Activated naive CD4-positive, alpha-beta T cell treated with anti-CD3 and anti-CD28 coated beads, Interleukin-2, amount 50 U/mL, for 24 hours (primary cell): Measurements from ENCODE around the gene ANKRD50.

Experiments
- H3K27ac Mint-ChIP-seq: one replicate; pipeline ENCODE4 v1.8.0; 2021; ENCODE audit warnings: mild to moderate bottlenecking, mixed read lengths
- H3K27me3 Mint-ChIP-seq: one replicate; pipeline ENCODE4 v1.8.0; 2021; ENCODE audit warnings: mixed read lengths
- H3K36me3 Mint-ChIP-seq: one replicate; pipeline ENCODE4 v1.8.0; 2021; ENCODE audit warnings: mixed read lengths
- H3K4me1 Mint-ChIP-seq: one replicate; pipeline ENCODE4 v1.8.0; 2021; ENCODE audit warnings: mixed read lengths
- H3K4me3 Mint-ChIP-seq: one replicate; pipeline ENCODE4 v1.8.0; 2021; ENCODE audit warnings: mild to moderate bottlenecking, mixed read lengths
- H3K9me3 Mint-ChIP-seq: one replicate; pipeline ENCODE4 v1.8.0; 2021; ENCODE audit warnings: mixed read lengths

The ANKRD50 gene

GRCh38 chr4:124685851-124686250 lies 26.7 kb downstream of the ANKRD50 start:
- no peak overlapping the region for H3K4me3 Mint-ChIP-seq
- H3K27me3 Mint-ChIP-seq = no peaks in the 10 kb centered on the region
- no peak overlapping the region for H3K27ac Mint-ChIP-seq
- no peaks in the 10 kb centered on the region for H3K36me3 Mint-ChIP-seq
- H3K4me1 Mint-ChIP-seq = no peaks in the 10 kb centered on the region
- no peaks in the 10 kb centered on the region for H3K9me3 Mint-ChIP-seq

- Mint-ChIP-seq H3K4me3 (no peak overlapping the region), H3K27me3 (no peaks in the 10 kb centered on the region), H3K36me3 (no peaks in the 10 kb centered on the region), H3K9me3 (no peaks in the 10 kb centered on the region), H3K4me1 (no peaks in the 10 kb centered on the region), H3K27ac (no peak overlapping the region)
These were observed 28.2 kb downstream of the ANKRD50 start for GRCh38 chr4:124684301-124684700.

GRCh38 chr4:124682384-124682783 lies 30.1 kb downstream of the ANKRD50 start:
- Mint-ChIP-seq H3K9me3 (no peaks in the 10 kb centered on the region), H3K27ac (no peak overlapping the region), H3K4me1 (no peaks in the 10 kb centered on the region), H3K27me3 (no peaks in the 10 kb centered on the region), H3K4me3 (no peak overlapping the region), H3K36me3 (no peaks in the 10 kb centered on the region)

GRCh38 chr4:124666496-124666895 lies 46.0 kb downstream of the ANKRD50 start:
- no peaks in the 10 kb centered on the region for H3K27me3 Mint-ChIP-seq
- H3K27ac Mint-ChIP-seq = no peak overlapping the region

GRCh38 chr4:124658795-124659194 lies 53.7 kb downstream of the ANKRD50 start:
- Mint-ChIP-seq H3K27ac (no peak overlapping the region), H3K9me3 (peaks cover 4% of the 10 kb centered on the region), H3K27me3 (no peaks in the 10 kb centered on the region), H3K4me3 (no peak overlapping the region), H3K36me3 (no peaks in the 10 kb centered on the region), H3K4me1 (no peaks in the 10 kb centered on the region)

More at GRCh38 chr4:124666496-124666895, 46.0 kb downstream of the ANKRD50 start:
- H3K4me3 Mint-ChIP-seq = no peak overlapping the region
- H3K36me3 Mint-ChIP-seq = no peaks in the 10 kb centered on the region
- no peaks in the 10 kb centered on the region for H3K4me1 Mint-ChIP-seq
- H3K9me3 Mint-ChIP-seq = no peaks in the 10 kb centered on the region

- no peak overlapping the region for H3K27ac Mint-ChIP-seq
- no peaks in the 10 kb centered on the region for H3K9me3 Mint-ChIP-seq
- no peaks in the 10 kb centered on the region for H3K36me3 Mint-ChIP-seq
- no peaks in the 10 kb centered on the region for H3K4me1 Mint-ChIP-seq
- H3K27me3 Mint-ChIP-seq = no peaks in the 10 kb centered on the region
- H3K4me3 Mint-ChIP-seq = no peak overlapping the region
These were observed 61.9 kb downstream of the ANKRD50 start for GRCh38 chr4:124650614-124651013.

- Mint-ChIP-seq H3K27ac (no peak overlapping the region), H3K4me1 (no peaks in the 10 kb centered on the region)
These were observed 64.9 kb downstream of the ANKRD50 start for GRCh38 chr4:124647599-124647998.

GRCh38 chr4:124644621-124645020 lies 67.9 kb downstream of the ANKRD50 start:
- Mint-ChIP-seq H3K27ac (no peak overlapping the region), H3K4me1 (no peaks in the 10 kb centered on the region), H3K36me3 (no peaks in the 10 kb centered on the region), H3K4me3 (no peak overlapping the region), H3K9me3 (no peaks in the 10 kb centered on the region), H3K27me3 (no peaks in the 10 kb centered on the region)

More at GRCh38 chr4:124647599-124647998, 64.9 kb downstream of the ANKRD50 start:
- no peak overlapping the region for H3K4me3 Mint-ChIP-seq
- H3K36me3 Mint-ChIP-seq = no peaks in the 10 kb centered on the region
- no peaks in the 10 kb centered on the region for H3K27me3 Mint-ChIP-seq
- H3K9me3 Mint-ChIP-seq = no peaks in the 10 kb centered on the region

- H3K9me3 Mint-ChIP-seq = no peaks in the 10 kb centered on the region
- no peaks in the 10 kb centered on the region for H3K36me3 Mint-ChIP-seq
- H3K27ac Mint-ChIP-seq = no peak overlapping the region
- H3K4me3 Mint-ChIP-seq = no peak overlapping the region
- no peaks in the 10 kb centered on the region for H3K27me3 Mint-ChIP-seq
- no peaks in the 10 kb centered on the region for H3K4me1 Mint-ChIP-seq
These were observed 69.7 kb downstream of the ANKRD50 start for GRCh38 chr4:124642846-124643245.

- no peak overlapping the region for H3K27ac Mint-ChIP-seq
- H3K4me3 Mint-ChIP-seq = no peak overlapping the region
- H3K36me3 Mint-ChIP-seq = no peaks in the 10 kb centered on the region
- no peaks in the 10 kb centered on the region for H3K27me3 Mint-ChIP-seq
- H3K4me1 Mint-ChIP-seq = no peaks in the 10 kb centered on the region
- H3K9me3 Mint-ChIP-seq = no peaks in the 10 kb centered on the region
These were observed 70.7 kb downstream of the ANKRD50 start for GRCh38 chr4:124641715-124642381.

GRCh38 chr4:124640022-124640730 lies 72.4 kb downstream of the ANKRD50 start:
- H3K9me3 Mint-ChIP-seq = no peaks in the 10 kb centered on the region
- H3K27me3 Mint-ChIP-seq = no peaks in the 10 kb centered on the region
- H3K4me3 Mint-ChIP-seq = no peak overlapping the region
- H3K36me3 Mint-ChIP-seq = no peaks in the 10 kb centered on the region
- no peak overlapping the region for H3K27ac Mint-ChIP-seq
- H3K4me1 Mint-ChIP-seq = no peaks in the 10 kb centered on the region

GRCh38 chr4:124637321-124637720 lies 75.2 kb downstream of the ANKRD50 start:
- Mint-ChIP-seq H3K27ac (no peak overlapping the region), H3K4me1 (no peaks in the 10 kb centered on the region), H3K36me3 (no peaks in the 10 kb centered on the region), H3K9me3 (no peaks in the 10 kb centered on the region), H3K4me3 (no peak overlapping the region), H3K27me3 (no peaks in the 10 kb centered on the region)

GRCh38 chr4:124636788-124637187 lies 75.7 kb downstream of the ANKRD50 start:
- no peaks in the 10 kb centered on the region for H3K4me1 Mint-ChIP-seq
- H3K9me3 Mint-ChIP-seq = peaks cover 5% of the 10 kb centered on the region
- H3K27me3 Mint-ChIP-seq = no peaks in the 10 kb centered on the region
- H3K36me3 Mint-ChIP-seq = no peaks in the 10 kb centered on the region
- no peak overlapping the region for H3K27ac Mint-ChIP-seq
- no peak overlapping the region for H3K4me3 Mint-ChIP-seq

GRCh38 chr4:124635331-124635730 lies 77.2 kb downstream of the ANKRD50 start:
- Mint-ChIP-seq H3K4me1 (no peaks in the 10 kb centered on the region), H3K9me3 (peaks cover 5% of the 10 kb centered on the region), H3K36me3 (no peaks in the 10 kb centered on the region), H3K27me3 (no peaks in the 10 kb centered on the region), H3K4me3 (no peak overlapping the region), H3K27ac (no peak overlapping the region)

- Mint-ChIP-seq H3K4me3 (no peak overlapping the region), H3K36me3 (no peaks in the 10 kb centered on the region), H3K9me3 (peaks cover 5% of the 10 kb centered on the region), H3K27ac (no peak overlapping the region), H3K27me3 (no peaks in the 10 kb centered on the region), H3K4me1 (no peaks in the 10 kb centered on the region)
These were observed 79.1 kb downstream of the ANKRD50 start for GRCh38 chr4:124633285-124633941.

GRCh38 chr4:124632439-124632838 lies 80.1 kb downstream of the ANKRD50 start:
- H3K27me3 Mint-ChIP-seq = no peaks in the 10 kb centered on the region
- H3K4me3 Mint-ChIP-seq = no peak overlapping the region
- H3K27ac Mint-ChIP-seq = no peak overlapping the region
- no peaks in the 10 kb centered on the region for H3K36me3 Mint-ChIP-seq
- H3K4me1 Mint-ChIP-seq = no peaks in the 10 kb centered on the region
- peaks cover 5% of the 10 kb centered on the region for H3K9me3 Mint-ChIP-seq
